Measurements from ENCODE around the gene RPS6KC1.

GRCh38 chr1:213250041-213250440, 199.0 kb downstream of the RPS6KC1 start:
- TF ChIP-seq CTCF (IDR thresholded peaks at IDR 0.05): no peak
- TF ChIP-seq POLR2A (IDR thresholded peaks at IDR 0.05): no peak
- no peak for TF ChIP-seq EP300 (IDR thresholded peaks at IDR 0.05)

Measured in ovary (tissue), 3 donors.